Stomach (tissue), 9 donors: ENCODE measurements around the gene CASKIN2. TPM values are rescaled to one million over a fixed set of nuclear protein-coding genes. Genes with fewer than 3 reads are reported as not detected.

ENCODE experiments used
- DNase-seq, 2 donors: peaks; one replicate each; pipeline versions ENCODE4 v3.0.0 to v3.0.0-alpha.2; 2013 to 2019
- H3K27ac ChIP-seq, 5 donors: fragments of 200-600 bp in 4 of 5; sonication (generic) in 4 of 5; one replicate each; pipeline ENCODE4 v1.5.1; 2013 to 2019; ENCODE audit warnings: mild to moderate bottlenecking in 1 of 5, moderate library complexity in 1 of 5
- H3K27me3 ChIP-seq, 3 donors: fragments of 200-600 bp; sonication (generic); one replicate each; pipeline ENCODE4 v1.5.1; 2017 to 2019; ENCODE audit warnings: mixed run types in 1 of 3
- H3K36me3 ChIP-seq, 4 donors: fragments of 200-600 bp; sonication (generic); 1 replicate in 3 of 4; 2 replicates in 1 of 4; pipeline ENCODE4 v1.5.1; 2016 to 2019
- H3K4me1 ChIP-seq, 4 donors: fragments of 200-600 bp; sonication (generic); one replicate each; pipeline ENCODE4 v1.5.1; 2016 to 2019
- H3K4me3 ChIP-seq, 4 donors: fragments of 200-600 bp; sonication (generic) in 3 of 4; one replicate each; pipeline ENCODE4 v1.5.1; 2016 to 2019; ENCODE audit warnings: mild to moderate bottlenecking in 1 of 4
- H3K9me3 ChIP-seq, 4 donors: fragments of 200-600 bp; sonication (generic); one replicate each; pipeline ENCODE4 v1.5.1; 2016 to 2019
- EP300 ChIP-seq: sonication (generic); formaldehyde crosslinking; IDR thresholded peaks from one replicate; pipeline ENCODE4 v1.6.1; 2017; ENCODE audit warnings: antibody characterized with exemption
- POLR2A ChIP-seq, 4 donors: fragments of 450-650 bp; IDR thresholded peaks; one replicate each; pipeline ENCODE4 v1.6.1; 2016; ENCODE audit warnings: antibody characterized with exemption in 4 of 4, control low read depth in 2 of 4, mild to moderate bottlenecking in 1 of 4, moderate library complexity in 1 of 4
- POLR2AphosphoS5 ChIP-seq, 3 donors: sonication (generic); formaldehyde crosslinking; IDR thresholded peaks; one replicate each; pipeline ENCODE4 v1.6.1; 2016; ENCODE audit warnings: antibody characterized with exemption in 3 of 3
- WGBS, 5 donors: extraction: QIAGEN DNeasy Blood & Tissue Kit in 3 of 5; methylation state at CpG; one replicate each; pipeline versions ENCODE4 v1.1.5 to v1.1.7; 2013 to 2018; 5-methylcytosine and 5-hydroxymethylcytosine counted together
- intact Hi-C: fragments of 100-400 bp; cut with DNase I; formaldehyde crosslinking; loops from one replicate; pipeline ENCODE4 v1.15.1; 2023; ENCODE audit warnings: low total_unique reads
- polyA plus RNA-seq, 3 donors: library from polyadenylated mRNA; stranded (reverse); fragments of 200-250 nt; gene quantifications; one replicate each; pipeline ENCODE4 v1.2.3, GENCODE V29; 2013
- total RNA-seq, 5 donors: library from RNA; depleted of rRNA; stranded (reverse); fragments of >200 nt; gene quantifications; one replicate each; pipeline versions ENCODE4 v1.1.0 to v1.2.3, GENCODE V29; 2014 to 2016
- TF ChIP-seq, protein P1 (sequence below), 7 experiments: fragments of 450-650 bp in 4 of 7; fragments of 200-600 bp in 3 of 7; sonication (generic) in 3 of 7; IDR thresholded peaks; one replicate each; pipeline ENCODE4 v1.5.1; 2016 to 2019; ENCODE audit warnings: antibody characterized with exemption in 7 of 7, control low read depth in 2 of 7, mild to moderate bottlenecking in 1 of 7
- donor health status: healthy with polysubstance abuse.
- donor health status: Bipolar disorder and iron deficiency.
- donor health status: healthy.

The CASKIN2 gene
- total and polyA plus RNA-seq, 8 donors, result 5.4 to 27.4 (median 12.1) TPM

DNA sequence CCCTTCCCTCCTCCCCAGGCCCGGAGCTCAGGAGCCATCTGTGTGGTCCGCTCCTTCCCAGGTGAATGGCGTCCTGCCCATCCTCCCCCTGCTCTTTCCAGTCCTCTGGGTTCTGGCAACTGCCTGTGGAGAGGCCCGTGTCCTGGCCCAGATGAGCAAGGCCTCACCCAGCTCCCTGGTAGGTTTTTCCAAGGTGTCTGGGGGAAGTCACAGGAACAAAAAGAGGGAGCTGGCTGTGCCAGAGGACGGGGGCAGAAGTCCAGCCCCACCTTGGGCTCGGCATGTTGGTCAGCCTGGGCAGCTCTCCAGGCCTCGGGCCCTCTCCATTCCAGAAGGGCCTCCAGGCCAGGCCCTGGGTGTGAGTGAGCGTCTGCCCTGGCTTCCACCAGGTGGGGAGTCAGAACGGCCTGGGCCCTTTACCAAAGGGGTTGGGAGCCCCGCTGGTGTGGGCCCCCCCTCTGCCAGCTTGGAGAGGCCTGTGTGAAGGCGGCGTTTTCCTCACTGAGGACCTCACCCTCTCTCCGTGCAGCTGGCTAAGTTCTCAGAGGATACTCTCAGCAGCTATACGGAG is 25.1 kb downstream of the CASKIN2 start:
- Histone ChIP-seq H3K27me3 (no peaks in the 10 kb centered on the region), H3K4me1 (peaks cover 11 to 52% (median 37%) of the 10 kb centered on the region in 4 donors), H3K4me3 (no peak overlapping the region), H3K27ac (peak overlapping the region; percentile 38 to 73 (median 70)), H3K9me3 (no peaks in the 10 kb centered on the region), H3K36me3 (peaks cover 38 to 78% (median 72%) of the 10 kb centered on the region in 4 donors)
- intact Hi-C loops, result no loop called here
- 39 to 64% (median 55%) methylated on average over 7 to 14 of the region's 14 CpGs for WGBS, 5 donors
- DNase-seq, result peak in 1 of 2 donors; percentile 76
- TF ChIP-seq POLR2AphosphoS5 (IDR thresholded peaks at IDR 0.05), result peak in 1 of 3 donors; percentile 32
- TF ChIP-seq EP300, result no peak

DNA sequence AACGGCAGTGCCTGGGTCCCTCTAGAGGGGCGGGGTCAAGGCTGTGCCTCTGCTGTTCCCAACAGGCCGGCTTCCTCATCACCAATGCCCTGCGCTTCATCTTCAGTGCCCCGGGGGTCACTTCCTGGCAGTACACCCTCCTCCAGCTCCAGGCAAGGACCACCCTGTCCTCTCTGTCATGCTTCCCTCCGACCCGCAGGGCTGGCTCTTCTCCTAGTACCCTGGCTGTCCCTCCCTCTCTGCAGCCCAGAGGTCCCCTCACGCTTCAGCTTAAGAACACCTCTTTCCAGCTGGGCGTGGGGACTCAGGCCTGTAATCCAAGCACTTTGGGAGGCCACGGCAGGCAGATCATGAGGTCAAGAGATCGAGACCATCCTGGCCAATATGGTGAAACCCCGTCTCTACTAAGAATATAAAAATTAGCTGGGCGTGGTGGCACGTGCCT is 25.8 kb downstream of the CASKIN2 start:
- Histone ChIP-seq H3K4me3 (no peak overlapping the region), H3K9me3 (no peaks in the 10 kb centered on the region), H3K36me3 (peaks cover 32 to 71% (median 64%) of the 10 kb centered on the region in 4 donors), H3K4me1 (peaks cover 11 to 52% (median 38%) of the 10 kb centered on the region in 4 donors), H3K27me3 (no peaks in the 10 kb centered on the region), H3K27ac (peak overlapping the region in 4 of 5 donors; percentile 63 to 73 (median 72))
- intact Hi-C loops, result no loop called here
- no peak for DNase-seq
- no peak for TF ChIP-seq POLR2A (IDR thresholded peaks at IDR 0.05)
- no peak for TF ChIP-seq EP300
- 77 to 85% (median 85%) methylated on average over 12 to 14 of the region's 14 CpGs for WGBS, 5 donors

DNA sequence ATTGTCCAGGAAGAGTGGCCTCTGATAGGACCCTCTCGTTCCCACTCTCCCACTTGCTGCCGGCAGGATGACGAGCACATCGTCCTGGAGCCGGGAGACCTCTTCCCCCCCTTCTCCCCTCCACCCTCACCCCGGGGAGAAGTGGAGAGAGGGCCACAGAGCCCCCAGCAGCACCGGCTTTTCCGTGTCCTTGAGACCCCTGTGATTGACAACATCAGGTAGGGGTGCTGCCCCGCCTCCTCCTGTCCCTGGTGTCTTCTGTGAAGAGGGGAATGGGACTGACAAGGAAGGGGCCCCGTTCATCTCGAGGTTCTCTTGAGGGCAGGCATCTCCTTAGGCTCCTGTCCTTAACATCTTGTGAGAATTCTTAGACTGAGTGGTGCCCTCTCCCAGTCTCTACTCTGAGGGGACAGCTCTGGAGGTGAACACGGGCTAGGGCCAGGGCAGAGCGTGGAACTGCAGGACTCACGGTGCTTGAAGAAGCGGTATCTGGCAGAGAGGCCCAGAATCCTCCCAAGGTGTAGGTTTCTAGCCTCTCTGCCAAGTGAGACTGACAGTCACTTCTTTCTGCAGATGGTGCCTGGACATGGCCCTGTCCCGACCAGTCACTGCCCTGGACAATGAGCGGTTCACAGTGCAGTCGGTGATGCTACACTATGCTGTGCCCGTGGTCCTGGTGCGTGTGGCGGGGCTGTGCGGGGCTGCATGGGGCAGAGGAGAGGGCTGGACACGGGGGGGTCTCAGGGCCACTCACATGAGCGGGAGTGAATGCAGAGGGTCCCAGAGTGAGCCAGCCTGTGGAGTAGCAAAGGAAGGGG is 26.4 kb downstream of the CASKIN2 start:
- Histone ChIP-seq H3K27ac (peak overlapping the region in 1 of 5 donors; percentile 73), H3K36me3 (peaks cover 26 to 64% (median 58%) of the 10 kb centered on the region in 4 donors)
- 86 to 94% (median 92%) methylated on average over 12 to 24 of the region's 24 CpGs for WGBS, 5 donors

DNA sequence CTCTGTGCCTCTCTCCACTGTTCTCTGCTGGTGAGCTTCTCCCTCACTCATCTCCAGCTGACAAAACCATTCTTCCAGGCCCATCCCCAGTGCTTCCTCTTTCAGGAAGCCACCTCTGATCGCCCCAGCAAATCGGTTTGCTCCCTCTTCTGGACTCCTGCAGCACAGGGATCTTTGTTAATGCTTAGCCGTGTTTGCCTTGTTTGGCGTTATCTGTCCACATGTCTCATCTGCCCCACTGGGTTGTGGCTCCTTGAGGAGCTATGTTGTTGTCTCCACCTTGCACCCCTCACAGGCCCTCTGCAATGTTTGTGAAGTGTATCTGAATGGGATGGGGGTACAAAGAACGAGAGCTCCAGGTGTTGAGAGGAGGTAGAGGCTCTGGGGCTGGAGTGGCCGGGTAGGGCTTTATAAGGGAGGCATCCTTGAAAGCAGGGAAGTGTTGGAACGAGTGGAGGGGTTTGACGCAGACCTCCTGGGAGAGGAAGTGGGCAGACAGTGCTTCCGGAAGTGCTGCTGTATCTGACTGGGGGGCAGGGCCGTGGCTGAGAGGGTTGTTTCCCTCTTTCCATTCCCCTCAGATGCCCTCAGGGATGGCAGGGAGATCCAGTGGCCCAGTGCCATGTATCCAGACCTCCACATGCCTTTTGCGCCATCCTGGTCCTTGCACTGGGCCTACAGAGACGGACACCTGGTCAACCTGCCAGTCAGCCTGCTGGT is 27.8 kb downstream of the CASKIN2 start:
- no peak overlapping the region for H3K4me3 ChIP-seq
- H3K4me1 ChIP-seq, result peaks cover 11 to 55% (median 41%) of the 10 kb centered on the region in 4 donors
- WGBS, 5 donors, result 66 to 79% (median 75%) methylated on average over 11 to 12 of the region's 12 CpGs
- peak overlapping the region in 4 of 5 donors; percentile 39 to 47 (median 44) for H3K27ac ChIP-seq
- intact Hi-C loops, result no loop called here
- peaks cover 12 to 54% (median 44%) of the 10 kb centered on the region in 4 donors for H3K36me3 ChIP-seq
- TF ChIP-seq, protein P1, sequence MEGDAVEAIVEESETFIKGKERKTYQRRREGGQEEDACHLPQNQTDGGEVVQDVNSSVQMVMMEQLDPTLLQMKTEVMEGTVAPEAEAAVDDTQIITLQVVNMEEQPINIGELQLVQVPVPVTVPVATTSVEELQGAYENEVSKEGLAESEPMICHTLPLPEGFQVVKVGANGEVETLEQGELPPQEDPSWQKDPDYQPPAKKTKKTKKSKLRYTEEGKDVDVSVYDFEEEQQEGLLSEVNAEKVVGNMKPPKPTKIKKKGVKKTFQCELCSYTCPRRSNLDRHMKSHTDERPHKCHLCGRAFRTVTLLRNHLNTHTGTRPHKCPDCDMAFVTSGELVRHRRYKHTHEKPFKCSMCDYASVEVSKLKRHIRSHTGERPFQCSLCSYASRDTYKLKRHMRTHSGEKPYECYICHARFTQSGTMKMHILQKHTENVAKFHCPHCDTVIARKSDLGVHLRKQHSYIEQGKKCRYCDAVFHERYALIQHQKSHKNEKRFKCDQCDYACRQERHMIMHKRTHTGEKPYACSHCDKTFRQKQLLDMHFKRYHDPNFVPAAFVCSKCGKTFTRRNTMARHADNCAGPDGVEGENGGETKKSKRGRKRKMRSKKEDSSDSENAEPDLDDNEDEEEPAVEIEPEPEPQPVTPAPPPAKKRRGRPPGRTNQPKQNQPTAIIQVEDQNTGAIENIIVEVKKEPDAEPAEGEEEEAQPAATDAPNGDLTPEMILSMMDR (IDR thresholded peaks at IDR 0.05), result no peak
- TF ChIP-seq POLR2A (IDR thresholded peaks at IDR 0.05) (no peak), POLR2AphosphoS5 (IDR thresholded peaks at IDR 0.05) (no peak), EP300 (no peak)
- no peak for DNase-seq
- H3K9me3 ChIP-seq, result no peaks in the 10 kb centered on the region
- no peaks in the 10 kb centered on the region for H3K27me3 ChIP-seq

More for the DNA sequence above, 26.4 kb downstream of the CASKIN2 start:
- Histone ChIP-seq H3K27me3 (no peaks in the 10 kb centered on the region), H3K4me1 (peaks cover 11 to 52% (median 39%) of the 10 kb centered on the region in 4 donors), H3K4me3 (no peak overlapping the region), H3K9me3 (no peaks in the 10 kb centered on the region)
- intact Hi-C loops, result no loop called here
- no peak for TF ChIP-seq POLR2A (IDR thresholded peaks at IDR 0.05)
- no peak for TF ChIP-seq EP300
- TF ChIP-seq, protein P1 (IDR thresholded peaks at IDR 0.05), result no peak
- TF ChIP-seq POLR2AphosphoS5 (IDR thresholded peaks at IDR 0.05), result no peak
- DNase-seq, result no peak

- H3K4me1 ChIP-seq, result peaks cover 11 to 59% (median 42%) of the 10 kb centered on the region in 4 donors
- TF ChIP-seq POLR2AphosphoS5 (IDR thresholded peaks at IDR 0.05) (no peak), POLR2A (IDR thresholded peaks at IDR 0.05) (no peak), EP300 (no peak)
- TF ChIP-seq, protein P1 (IDR thresholded peaks at IDR 0.05), result no peak
- peak overlapping the region in 4 of 5 donors; percentile 39 to 47 (median 44) for H3K27ac ChIP-seq
- no peak for DNase-seq
- peaks cover 8 to 49% (median 39%) of the 10 kb centered on the region in 4 donors for H3K36me3 ChIP-seq
- no peaks in the 10 kb centered on the region for H3K9me3 ChIP-seq
- intact Hi-C loops, result no loop called here
- 76 to 87% (median 84%) methylated on average over 5 of the region's 5 CpGs for WGBS, 5 donors
- no peaks in the 10 kb centered on the region for H3K27me3 ChIP-seq
- no peak overlapping the region for H3K4me3 ChIP-seq
Observed at GRCh38 chr17:75486951-75487350, 28.4 kb downstream of the CASKIN2 start.
